GM19099 (cell line): Measurements from ENCODE around the gene SMC6.

Experiments used
- POLR2A ChIP-seq: IDR thresholded peaks from 3 replicates; pipeline ENCODE4 v1.6.1; 2011; ENCODE audit warnings: low read depth; ENCODE audit not compliant: insufficient read length; ENCODE audit errors: extremely low read depth

Gene SMC6

DNA sequence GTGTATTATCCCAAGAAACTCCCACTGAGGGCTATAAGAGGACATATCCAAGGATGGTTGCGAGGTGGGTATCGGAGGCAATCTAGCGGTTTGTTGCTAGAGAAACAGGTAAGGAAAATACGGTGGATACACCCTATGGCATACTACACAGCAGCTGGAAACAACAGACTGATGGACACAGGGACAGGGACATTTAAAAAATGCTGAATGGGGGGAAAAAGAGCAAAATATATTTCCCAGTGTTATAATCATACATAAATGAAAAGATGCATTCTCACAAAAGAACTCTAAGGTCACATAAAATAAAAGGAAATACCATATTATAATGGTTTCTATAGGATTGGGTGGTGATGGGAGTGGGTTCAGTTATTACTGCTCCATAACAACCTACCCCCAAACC, 95.9 kb downstream of the SMC6 start:
- TF ChIP-seq POLR2A = no peak

- TF ChIP-seq POLR2A = no peak
Observed at GRCh38 chr2:17652681-17653394, 100.8 kb downstream of the SMC6 start.

- no peak for TF ChIP-seq POLR2A
Observed at GRCh38 chr2:17649026-17649425, 104.6 kb downstream of the SMC6 start.

- no peak for TF ChIP-seq POLR2A
Observed at GRCh38 chr2:17648581-17648980, 105.0 kb downstream of the SMC6 start.

DNA sequence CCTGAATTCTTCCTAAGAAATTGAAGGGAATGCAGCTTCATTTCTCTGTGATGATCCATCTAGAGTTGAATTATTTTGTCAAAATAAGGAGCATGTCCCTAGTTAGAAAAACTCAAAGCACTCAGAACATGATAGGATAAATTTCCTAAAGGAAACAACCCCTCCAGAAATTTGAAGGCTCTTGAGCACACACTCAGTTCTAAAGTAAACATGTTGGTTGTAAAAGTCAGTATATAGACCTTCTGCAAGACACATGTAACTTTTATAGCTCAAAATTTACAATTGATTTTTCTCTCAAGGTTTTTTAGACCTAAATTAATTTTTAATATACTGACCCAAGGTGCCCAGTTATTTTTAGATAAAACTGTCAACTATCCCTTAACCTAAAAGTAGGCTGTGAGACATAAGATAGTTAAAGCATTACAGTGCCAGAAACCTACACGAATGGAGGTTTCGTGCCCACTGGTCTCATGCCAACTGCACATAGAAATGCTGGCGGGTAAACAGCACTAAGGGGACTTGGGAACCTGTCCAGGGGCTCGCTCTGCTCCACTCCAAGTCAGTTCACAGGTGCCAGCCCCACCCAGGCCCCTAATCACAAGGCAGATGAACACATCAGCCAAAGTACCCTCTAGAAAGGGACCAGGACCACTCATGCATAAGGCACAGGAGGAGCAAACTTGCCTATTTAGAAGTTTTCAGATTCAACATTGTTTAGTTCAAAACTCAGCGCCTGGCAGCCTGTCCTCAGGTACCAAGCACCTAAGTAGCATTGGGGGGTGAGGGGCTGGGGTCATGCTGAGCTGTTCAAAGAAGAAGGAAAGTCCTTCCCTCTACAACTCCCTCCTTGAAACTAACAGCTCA, 106.5 kb downstream of the SMC6 start:
- no peak for TF ChIP-seq POLR2A

DNA sequence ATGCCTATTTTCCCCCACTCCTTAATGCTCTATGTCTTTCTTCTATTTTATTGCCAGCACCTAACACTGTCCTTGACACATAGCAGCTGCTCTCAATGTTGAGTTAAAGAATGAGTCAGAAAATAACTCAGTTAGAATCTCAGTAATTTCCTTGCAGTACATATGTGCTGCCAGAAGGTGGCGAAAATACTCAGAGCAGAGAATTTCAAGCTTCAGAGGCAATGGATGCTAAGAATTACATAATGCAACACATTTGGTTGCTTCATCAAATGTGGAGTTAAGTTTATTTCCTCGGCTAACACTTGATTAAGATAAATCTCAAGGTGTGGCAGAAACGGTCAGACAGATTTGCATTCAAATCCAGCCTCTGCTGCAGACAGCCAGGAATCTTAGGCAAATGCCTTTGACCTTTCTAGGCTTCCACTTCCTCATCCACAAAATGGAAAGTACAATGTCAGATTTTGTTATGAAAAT, 107.5 kb downstream of the SMC6 start:
- TF ChIP-seq POLR2A = no peak

- TF ChIP-seq POLR2A = no peak
Observed at GRCh38 chr2:17644997-17645720, 108.5 kb downstream of the SMC6 start.

DNA sequence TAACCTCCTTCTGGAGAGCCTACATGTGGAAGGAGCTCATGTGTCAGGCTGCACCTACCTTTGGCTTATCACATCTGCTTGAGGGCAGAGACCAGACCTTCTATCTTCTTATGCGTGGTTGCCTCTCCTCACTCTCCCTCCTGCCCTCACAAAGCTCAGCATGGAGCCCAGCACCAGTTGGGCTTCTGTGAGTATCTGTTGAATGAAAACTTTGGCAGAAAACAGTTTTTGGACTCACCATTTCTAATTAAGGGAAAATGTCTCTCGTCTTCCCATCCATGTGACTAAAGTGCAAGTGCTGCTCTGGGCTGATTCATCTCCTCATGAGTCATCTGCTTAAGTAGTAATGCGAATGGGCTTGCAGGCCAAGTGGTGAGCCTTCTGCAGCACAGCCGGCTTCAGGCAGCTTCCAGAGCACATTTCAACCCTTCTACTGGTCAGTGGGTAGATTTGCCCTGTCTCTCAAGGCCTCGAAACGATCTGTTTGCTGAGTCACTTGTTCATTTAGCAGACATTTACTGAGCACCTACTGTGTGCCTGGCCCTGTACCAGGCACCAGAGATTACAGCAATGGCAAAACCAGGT, 110.5 kb downstream of the SMC6 start:
- TF ChIP-seq POLR2A = no peak

DNA sequence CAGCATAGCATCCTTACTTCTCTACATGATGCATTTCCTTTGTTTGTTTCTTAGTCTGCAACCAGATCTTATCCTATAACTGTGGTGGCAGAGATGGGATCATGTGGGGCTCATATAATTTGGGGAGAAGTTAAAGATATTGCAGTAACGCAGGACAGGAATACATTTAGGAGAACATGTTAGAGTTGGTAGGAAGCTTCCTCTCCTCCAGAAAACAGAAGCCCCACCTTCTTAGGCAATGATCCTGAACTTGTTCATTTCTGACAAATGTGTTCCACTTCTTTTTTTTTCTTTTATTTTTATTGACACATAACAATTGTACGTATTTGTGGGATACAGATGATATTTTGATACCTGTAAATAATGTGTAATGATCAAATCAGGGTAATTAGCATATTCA, 113.2 kb downstream of the SMC6 start:
- TF ChIP-seq POLR2A = no peak

DNA sequence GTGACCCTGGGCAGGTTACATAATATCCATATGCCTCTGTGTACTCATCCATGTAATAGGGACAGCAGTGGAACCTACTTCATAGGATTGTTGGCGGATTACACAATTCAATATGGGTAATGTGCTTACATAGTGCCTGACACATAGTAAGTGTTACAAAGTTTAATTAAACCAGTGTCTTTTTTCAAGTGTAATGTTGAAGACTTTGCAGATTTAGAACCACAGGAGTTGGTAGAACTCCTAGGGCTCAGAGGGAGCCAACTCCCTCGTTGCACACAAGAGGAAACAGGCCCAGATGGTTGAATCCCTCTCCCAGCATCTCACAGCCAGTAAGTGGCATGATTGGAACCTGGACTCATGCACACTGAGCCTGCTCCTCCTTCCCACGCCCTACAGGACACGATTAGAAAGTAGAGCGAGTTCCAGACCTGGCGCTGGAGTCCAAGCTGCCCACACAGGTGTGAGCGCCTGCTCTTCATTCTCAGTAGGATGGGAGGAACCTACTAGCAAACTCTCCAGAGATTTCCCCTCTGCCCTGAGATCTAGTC, 115.3 kb downstream of the SMC6 start:
- no peak for TF ChIP-seq POLR2A

GRCh38 chr2:17637131-17637906, 116.3 kb downstream of the SMC6 start:
- TF ChIP-seq POLR2A = no peak

DNA sequence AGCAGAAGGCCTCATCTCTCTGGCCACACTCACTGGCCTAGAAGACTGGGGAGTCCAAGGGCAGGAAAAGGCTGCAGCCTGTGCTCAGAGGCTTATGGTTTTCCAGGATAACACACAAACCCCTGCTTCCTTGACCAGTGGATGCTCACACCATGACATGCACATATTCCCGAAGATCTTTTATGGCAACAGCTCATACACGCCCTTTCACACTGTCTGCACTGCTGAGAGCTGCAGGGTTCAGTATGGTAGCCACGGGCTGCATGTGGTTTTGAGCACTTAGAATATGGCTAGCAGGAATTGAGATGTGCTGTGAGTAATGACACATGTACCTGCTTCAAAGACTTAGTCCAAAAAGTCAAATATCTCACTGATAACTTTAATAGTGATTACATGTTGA, 117.4 kb downstream of the SMC6 start:
- TF ChIP-seq POLR2A = no peak

GRCh38 chr2:17634997-17635396, 118.6 kb downstream of the SMC6 start:
- no peak for TF ChIP-seq POLR2A

- no peak for TF ChIP-seq POLR2A
Observed at GRCh38 chr2:17630089-17630488, 123.5 kb downstream of the SMC6 start.

GRCh38 chr2:17628349-17629261, 125.0 kb downstream of the SMC6 start:
- TF ChIP-seq POLR2A = no peak
